Measurements from ENCODE around the gene ZNF785. TPM values are rescaled to one million over a fixed set of nuclear protein-coding genes. Genes with fewer than 3 reads are reported as not detected.
A peak's percentile ranks its signal among the peaks of the same experiment; 100 is the strongest.

Gene ZNF785
- total RNA-seq, 4 donors from 2014 or later, result 6.9 to 17.0 (median 12.2) TPM

DNA sequence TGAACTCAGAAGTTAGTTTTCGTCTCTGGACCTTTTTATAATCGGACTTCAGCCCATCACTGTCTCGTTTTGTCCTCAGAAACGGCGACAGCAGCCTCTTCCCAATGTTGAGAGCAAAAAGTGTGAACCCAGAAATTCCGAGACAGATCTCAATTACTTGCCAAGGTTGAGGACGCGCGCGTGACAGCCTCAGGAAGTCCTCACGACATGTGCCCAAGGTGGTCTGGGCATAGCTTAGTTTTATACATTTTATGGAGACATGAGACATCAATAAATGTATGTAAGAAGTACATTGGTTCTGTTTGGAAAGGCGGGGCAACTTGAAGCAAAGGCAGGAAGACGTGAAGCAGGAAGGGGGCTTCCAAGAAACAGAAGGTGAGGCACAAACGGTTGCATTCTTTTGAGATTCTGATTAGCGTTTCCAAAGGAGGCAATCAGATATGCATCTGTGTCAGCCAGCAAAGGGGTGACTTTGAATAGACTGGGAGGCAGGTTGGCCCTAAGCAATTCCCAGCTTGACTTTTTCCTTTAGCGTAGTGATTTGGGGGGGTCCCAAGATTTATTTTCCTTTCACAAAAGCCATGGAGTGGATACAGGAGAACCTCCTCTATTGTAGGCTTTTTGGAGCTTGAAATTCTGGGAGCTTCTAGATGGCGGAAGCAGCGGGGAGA is 50.3 kb downstream of the ZNF785 start:
- H3K27ac ChIP-seq, result peak overlapping the region; percentile 94 to 97 (median 95)
- no peaks in the 10 kb centered on the region for H3K9me3 ChIP-seq
- H3K27me3 ChIP-seq, result no peaks in the 10 kb centered on the region
- H3K4me1 ChIP-seq, result peaks cover 0 to 32% (median 17%) of the 10 kb centered on the region in 3 donors
- no peak for TF ChIP-seq POLR2A (IDR thresholded peaks at IDR 0.05)
- TF ChIP-seq, protein P1, sequence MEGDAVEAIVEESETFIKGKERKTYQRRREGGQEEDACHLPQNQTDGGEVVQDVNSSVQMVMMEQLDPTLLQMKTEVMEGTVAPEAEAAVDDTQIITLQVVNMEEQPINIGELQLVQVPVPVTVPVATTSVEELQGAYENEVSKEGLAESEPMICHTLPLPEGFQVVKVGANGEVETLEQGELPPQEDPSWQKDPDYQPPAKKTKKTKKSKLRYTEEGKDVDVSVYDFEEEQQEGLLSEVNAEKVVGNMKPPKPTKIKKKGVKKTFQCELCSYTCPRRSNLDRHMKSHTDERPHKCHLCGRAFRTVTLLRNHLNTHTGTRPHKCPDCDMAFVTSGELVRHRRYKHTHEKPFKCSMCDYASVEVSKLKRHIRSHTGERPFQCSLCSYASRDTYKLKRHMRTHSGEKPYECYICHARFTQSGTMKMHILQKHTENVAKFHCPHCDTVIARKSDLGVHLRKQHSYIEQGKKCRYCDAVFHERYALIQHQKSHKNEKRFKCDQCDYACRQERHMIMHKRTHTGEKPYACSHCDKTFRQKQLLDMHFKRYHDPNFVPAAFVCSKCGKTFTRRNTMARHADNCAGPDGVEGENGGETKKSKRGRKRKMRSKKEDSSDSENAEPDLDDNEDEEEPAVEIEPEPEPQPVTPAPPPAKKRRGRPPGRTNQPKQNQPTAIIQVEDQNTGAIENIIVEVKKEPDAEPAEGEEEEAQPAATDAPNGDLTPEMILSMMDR (IDR thresholded peaks at IDR 0.05), result no peak
- TF ChIP-seq POLR2AphosphoS5 (IDR thresholded peaks at IDR 0.05), result no peak
- TF ChIP-seq EP300 (IDR thresholded peaks at IDR 0.05), result no peak
- H3K4me3 ChIP-seq, result peak overlapping the region; percentile 67 to 85
- WGBS, 2 donors (ENCODE audit: low coverage in 1 of 2), result 2 to 4% methylated on average over 12 to 13 of the region's 18 CpGs
- ATAC-seq, result peak; percentile 4
- peaks cover 0 to 30% of the 10 kb centered on the region in 2 donors for H3K36me3 ChIP-seq

DNA sequence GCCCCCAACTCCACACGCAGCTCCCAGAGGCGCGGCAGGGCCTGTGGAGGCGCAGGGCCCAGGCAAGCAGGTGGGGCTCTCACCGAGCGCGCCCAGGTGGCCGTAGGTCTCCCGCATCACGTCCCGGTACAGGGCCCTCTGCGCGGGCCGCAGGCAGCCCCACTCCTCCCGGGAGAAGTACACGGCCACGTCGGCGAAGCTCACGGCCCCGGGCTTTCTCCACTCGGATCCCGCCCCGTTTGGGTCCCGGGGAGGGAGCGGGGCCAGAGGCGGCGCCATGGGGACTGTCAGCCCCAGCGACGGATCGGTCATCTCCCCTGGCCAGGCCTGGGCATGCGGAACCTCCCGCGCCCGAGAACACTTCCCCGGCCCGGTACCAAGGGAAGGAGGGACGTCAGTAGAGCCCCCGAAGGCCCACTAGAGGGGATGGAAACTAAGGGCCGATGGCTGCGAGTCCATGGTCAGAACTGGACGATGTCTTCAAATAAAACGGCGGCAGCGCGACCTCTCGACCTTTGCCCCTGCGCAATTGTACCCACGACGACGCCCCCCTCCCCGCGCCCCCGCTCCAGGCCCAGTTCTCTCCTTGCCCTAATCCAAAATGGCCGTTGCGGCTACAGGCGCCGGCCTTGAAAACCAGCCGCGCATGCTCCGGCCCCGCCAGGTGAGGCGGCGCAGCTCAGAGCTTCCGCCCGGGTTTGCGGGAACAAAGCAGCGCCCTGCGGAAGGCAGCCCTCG is 51.0 kb downstream of the ZNF785 start, which contains the start of gene ZNF747:
TSS of gene ZNF747 (minus strand) at position 491 of the 738 bp plus-strand sequence. CDS start at position 312, 179 bp downstream.
- 0% methylated on average over 1 to 14 of the region's 70 CpGs for WGBS, 2 donors (ENCODE audit: low coverage in 1 of 2)
- no peaks in the 10 kb centered on the region for H3K9me3 ChIP-seq
- TF ChIP-seq POLR2AphosphoS5 (IDR thresholded peaks at IDR 0.05) (peak; percentile 75), EP300 (IDR thresholded peaks at IDR 0.05) (no peak), POLR2A (IDR thresholded peaks at IDR 0.05) (peak; percentile 37 to 52)
- TF ChIP-seq, protein P1 (IDR thresholded peaks at IDR 0.05), result peak in 1 of 4 experiments; percentile 4

DNA sequence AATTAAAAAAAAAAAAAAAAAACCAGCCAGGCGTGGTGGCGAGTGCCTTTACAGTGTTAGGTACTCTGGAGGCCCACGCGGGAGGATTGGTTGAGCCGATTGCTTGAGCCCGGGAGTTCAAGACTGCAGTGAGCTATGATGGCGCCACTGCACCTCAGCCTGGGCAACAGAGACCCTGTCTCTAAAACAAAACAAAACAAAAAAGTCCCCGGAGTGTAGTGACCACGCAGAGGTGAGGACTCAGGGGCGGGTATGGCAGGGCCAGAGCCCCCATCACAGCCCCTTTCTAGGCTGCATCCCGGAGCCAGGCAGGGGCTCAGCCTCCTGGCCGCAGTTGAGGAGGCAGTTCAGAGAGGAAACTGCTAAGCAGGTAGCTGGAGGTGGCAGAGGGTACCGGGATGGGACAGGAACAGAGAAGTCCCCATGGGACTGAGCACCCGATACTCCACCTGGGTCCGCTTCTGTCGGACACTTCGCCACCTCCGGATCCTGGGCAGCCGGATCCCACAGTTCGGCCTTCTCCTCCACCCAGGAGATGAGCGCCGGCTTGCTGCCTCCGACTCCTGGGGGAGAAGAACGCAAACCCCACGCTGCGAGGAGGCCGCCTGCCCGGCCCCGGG is 51.6 kb downstream of the ZNF785 start:
- H3K4me1 ChIP-seq, result peaks cover 0 to 37% (median 17%) of the 10 kb centered on the region in 3 donors
- no peaks in the 10 kb centered on the region for H3K27me3 ChIP-seq
- TF ChIP-seq, protein P1 (IDR thresholded peaks at IDR 0.05), result no peak
- no peak for TF ChIP-seq POLR2AphosphoS5 (IDR thresholded peaks at IDR 0.05)
- no peak for TF ChIP-seq EP300 (IDR thresholded peaks at IDR 0.05)
- TF ChIP-seq POLR2A (IDR thresholded peaks at IDR 0.05), result no peak
- ATAC-seq, result no peak
- H3K9me3 ChIP-seq, result no peaks in the 10 kb centered on the region
- H3K36me3 ChIP-seq, result peaks cover 0 to 31% of the 10 kb centered on the region in 2 donors
- peak overlapping the region; percentile 94 to 97 (median 95) for H3K27ac ChIP-seq
- peak overlapping the region; percentile 67 to 85 for H3K4me3 ChIP-seq
- 23% methylated on average over 11 of the region's 29 CpGs; no CpG with 5 or more reads in 1 of the 2 donors for WGBS, 2 donors (ENCODE audit: low coverage in 1 of 2)

More for the DNA sequence above, 51.0 kb downstream of the ZNF785 start, which contains the start of gene ZNF747:
- Histone ChIP-seq H3K27me3 (no peaks in the 10 kb centered on the region), H3K27ac (peak within 1 kb of the TSS; percentile 94 to 97 (median 95)), H3K36me3 (peaks cover 0 to 31% of the 10 kb centered on the region in 2 donors), H3K4me1 (peaks cover 0 to 32% (median 17%) of the 10 kb centered on the region in 3 donors), H3K4me3 (peak within 1 kb of the TSS; percentile 67 to 85)
- peak; percentile 94 for ATAC-seq

DNA sequence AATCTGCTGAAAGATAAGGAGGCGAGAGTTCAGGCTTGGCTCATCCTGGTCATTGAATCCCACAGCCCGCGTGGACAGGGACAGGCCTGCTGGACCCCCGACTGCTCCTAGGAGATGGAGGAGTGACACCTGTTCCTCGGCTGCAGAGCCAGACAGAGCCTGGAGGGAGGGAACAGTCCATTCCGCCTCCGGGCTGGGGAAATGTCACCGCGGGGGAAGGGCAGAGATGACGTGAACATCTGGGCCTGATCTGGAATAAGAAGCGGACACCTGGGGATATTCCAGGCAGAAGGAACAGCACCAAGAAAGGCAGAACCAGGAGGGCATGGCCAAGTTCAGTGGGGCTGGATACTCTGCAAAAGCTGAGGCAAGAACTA is 52.4 kb downstream of the ZNF785 start:
- Histone ChIP-seq H3K4me3 (peak overlapping the region in 1 of 2 donors; percentile 85), H3K27ac (peak overlapping the region in 2 of 4 donors; percentile 94 to 95), H3K9me3 (no peaks in the 10 kb centered on the region), H3K27me3 (no peaks in the 10 kb centered on the region), H3K36me3 (peaks cover 0 to 31% of the 10 kb centered on the region in 2 donors), H3K4me1 (peaks cover 0 to 44% (median 18%) of the 10 kb centered on the region in 3 donors)
- no peak for TF ChIP-seq POLR2A (IDR thresholded peaks at IDR 0.05)
- TF ChIP-seq POLR2AphosphoS5 (IDR thresholded peaks at IDR 0.05), result no peak
- no peak for TF ChIP-seq EP300 (IDR thresholded peaks at IDR 0.05)
- TF ChIP-seq, protein P1 (IDR thresholded peaks at IDR 0.05), result no peak
- ATAC-seq, result no peak
- 80% methylated on average over 6 of the region's 11 CpGs; no CpG with 5 or more reads in 1 of the 2 donors for WGBS, 2 donors (ENCODE audit: low coverage in 1 of 2)

All from gastroesophageal sphincter (tissue), 4 donors.